Measurements from ENCODE around the gene MSN. TPM values are rescaled to one million over a fixed set of nuclear protein-coding genes. Genes with fewer than 3 reads are reported as not detected.
"Not testable (repeated sequence)": the region's sequence is repeated elsewhere in the genome, so short reads cannot be mapped to it uniquely, and the experiment has no call there.

The MSN gene
- total and polyA plus RNA-seq, 2 experiments from 2014 or later, result 268 to 281 TPM

DNA sequence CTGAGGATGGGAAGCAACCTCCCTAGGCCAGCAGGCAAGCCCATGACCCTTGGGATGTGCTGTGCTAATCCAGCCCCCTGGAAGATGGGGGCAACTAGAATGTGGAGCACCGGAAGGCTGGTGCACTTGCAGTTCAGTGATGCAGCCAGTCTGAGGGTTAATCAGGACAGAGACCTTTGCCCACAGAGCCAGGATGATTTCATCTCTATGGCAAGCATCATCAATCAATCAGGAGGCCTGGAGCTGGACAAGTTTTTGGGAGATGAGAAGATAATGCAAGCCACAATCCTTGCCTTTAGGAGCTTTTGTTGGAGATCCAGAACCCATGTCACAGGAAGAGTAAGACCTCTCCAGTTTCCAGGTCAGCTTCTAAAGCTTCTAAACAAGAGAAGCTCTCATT lies 15.4 kb upstream of the MSN start:
- H3K9me2 ChIP-seq (ENCODE audit: insufficient read depth), result no peaks in the 10 kb centered on the region
- no peaks in the 10 kb centered on the region for H3K79me2 ChIP-seq (ENCODE audit: insufficient read depth)
- no peak for DNase-seq
- H3K4me3 ChIP-seq, result no peak overlapping the region
- TF ChIP-seq EZH2phosphoT487 (IDR thresholded peaks at IDR 0.05; ENCODE audit: insufficient read depth, low read depth) (no peak), EZH2 (IDR thresholded peaks at IDR 0.05; ENCODE audit: insufficient read depth, poor library complexity, severe bottlenecking) (no peak)
- in situ Hi-C loops (cut with MboI), result no loop called here
- no peak overlapping the region for H3K27ac ChIP-seq
- H3K4me1 ChIP-seq (ENCODE audit: insufficient read depth), result no peaks in the 10 kb centered on the region
- H4K20me1 ChIP-seq (ENCODE audit: insufficient read depth), result no peaks in the 10 kb centered on the region
- H2AFZ ChIP-seq, result no peak overlapping the region
- no peak overlapping the region for H3K4me2 ChIP-seq (ENCODE audit: unreplicated experiment)
- no peaks in the 10 kb centered on the region for H3K27me3 ChIP-seq (replicated peaks; ENCODE audit: insufficient read depth)
- 86 to 100% methylated on average over 1 of the region's 1 CpG for WGBS, 2 experiments (ENCODE audit: low coverage in 1 of 2, low lambda C conversion rate in 2 of 2, missing lambda C conversion rate in 2 of 2)
- no peaks in the 10 kb centered on the region for H3K36me3 ChIP-seq (ENCODE audit: low read depth)
- no peaks in the 10 kb centered on the region for H3F3A ChIP-seq (ENCODE audit: insufficient read depth)
- no peaks in the 10 kb centered on the region for H3K9me3 ChIP-seq (ENCODE audit: low read depth)
- no peak overlapping the region for H3K9ac ChIP-seq

DNA sequence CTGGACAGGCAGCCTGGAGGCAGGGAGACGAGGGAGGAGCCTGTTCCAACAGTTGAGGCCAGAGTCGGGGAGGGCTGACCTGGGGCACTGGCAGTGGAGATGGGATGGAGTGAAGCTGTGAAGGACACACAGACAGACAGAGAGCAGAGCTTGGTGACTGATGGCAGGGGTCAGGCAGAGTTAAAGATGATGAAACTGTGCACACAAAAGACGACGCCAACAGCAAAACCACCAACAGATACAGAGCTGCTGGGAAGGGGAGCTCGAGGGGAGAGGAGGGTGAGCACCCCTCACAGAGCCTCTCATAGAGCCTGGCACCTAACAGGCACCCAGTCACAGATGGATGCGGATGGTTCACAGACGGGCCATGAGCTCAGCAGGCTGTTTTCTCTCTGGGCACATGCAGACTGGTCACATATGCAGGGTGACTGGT lies 10.4 kb upstream of the MSN start:
- H3K36me3 ChIP-seq (ENCODE audit: low read depth); H3K4me1 ChIP-seq (ENCODE audit: insufficient read depth); H3K9me2 ChIP-seq (ENCODE audit: insufficient read depth); H3K27ac ChIP-seq; H3K79me2 ChIP-seq (ENCODE audit: insufficient read depth); H3K9ac ChIP-seq; H4K20me1 ChIP-seq (ENCODE audit: insufficient read depth); H3K9me3 ChIP-seq (ENCODE audit: low read depth); H3K4me2 ChIP-seq (ENCODE audit: unreplicated experiment); H3K4me3 ChIP-seq; in situ Hi-C loops (cut with MboI); DNase-seq; H3F3A ChIP-seq (ENCODE audit: insufficient read depth); H2AFZ ChIP-seq; H3K27me3 ChIP-seq (replicated peaks; ENCODE audit: insufficient read depth): not testable (repeated sequence)
- WGBS, 2 experiments (ENCODE audit: low coverage in 1 of 2, low lambda C conversion rate in 2 of 2, missing lambda C conversion rate in 2 of 2), result 27 to 31% methylated on average over 3 to 4 of the region's 7 CpGs

DNA sequence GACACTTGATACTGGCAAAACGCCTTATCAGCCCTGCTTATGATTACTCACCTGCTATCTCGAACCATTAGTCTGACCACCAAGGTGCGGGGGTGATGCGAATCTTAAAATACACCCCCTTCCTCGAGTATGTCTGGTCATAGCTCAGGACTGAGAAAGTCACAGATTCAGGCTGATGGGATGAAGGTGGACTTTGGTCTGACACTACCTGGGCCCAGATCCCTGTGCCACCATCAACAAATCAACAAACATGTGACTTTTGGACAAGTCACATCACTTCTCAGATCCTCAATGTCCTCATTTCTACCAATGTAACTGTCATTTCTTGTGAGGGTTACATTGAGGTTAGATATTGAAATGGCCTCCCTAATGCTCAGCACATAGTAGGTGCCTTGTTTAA lies 9.8 kb upstream of the MSN start:
- in situ Hi-C loops (cut with MboI), result no loop called here
- no peaks in the 10 kb centered on the region for H3K36me3 ChIP-seq (ENCODE audit: low read depth)
- 89 to 97% methylated on average over 2 to 5 of the region's 5 CpGs for WGBS, 2 experiments (ENCODE audit: low coverage in 1 of 2, low lambda C conversion rate in 2 of 2, missing lambda C conversion rate in 2 of 2)
- H3K4me1 ChIP-seq (ENCODE audit: insufficient read depth), result no peaks in the 10 kb centered on the region
- H3K27me3 ChIP-seq (replicated peaks; ENCODE audit: insufficient read depth), result no peaks in the 10 kb centered on the region
- H3K4me3 ChIP-seq, result no peak overlapping the region
- H4K20me1 ChIP-seq (ENCODE audit: insufficient read depth), result no peaks in the 10 kb centered on the region
- no peaks in the 10 kb centered on the region for H3K9me3 ChIP-seq (ENCODE audit: low read depth)
- no peaks in the 10 kb centered on the region for H3F3A ChIP-seq (ENCODE audit: insufficient read depth)
- TF ChIP-seq EZH2phosphoT487 (IDR thresholded peaks at IDR 0.05; ENCODE audit: insufficient read depth, low read depth) (no peak), EZH2 (IDR thresholded peaks at IDR 0.05; ENCODE audit: insufficient read depth, poor library complexity, severe bottlenecking) (no peak)
- H2AFZ ChIP-seq, result no peak overlapping the region
- no peak for DNase-seq
- H3K79me2 ChIP-seq (ENCODE audit: insufficient read depth), result no peaks in the 10 kb centered on the region
- H3K27ac ChIP-seq, result no peak overlapping the region
- H3K9me2 ChIP-seq (ENCODE audit: insufficient read depth), result no peaks in the 10 kb centered on the region
- H3K4me2 ChIP-seq (ENCODE audit: unreplicated experiment), result no peak overlapping the region
- no peak overlapping the region for H3K9ac ChIP-seq

DNA sequence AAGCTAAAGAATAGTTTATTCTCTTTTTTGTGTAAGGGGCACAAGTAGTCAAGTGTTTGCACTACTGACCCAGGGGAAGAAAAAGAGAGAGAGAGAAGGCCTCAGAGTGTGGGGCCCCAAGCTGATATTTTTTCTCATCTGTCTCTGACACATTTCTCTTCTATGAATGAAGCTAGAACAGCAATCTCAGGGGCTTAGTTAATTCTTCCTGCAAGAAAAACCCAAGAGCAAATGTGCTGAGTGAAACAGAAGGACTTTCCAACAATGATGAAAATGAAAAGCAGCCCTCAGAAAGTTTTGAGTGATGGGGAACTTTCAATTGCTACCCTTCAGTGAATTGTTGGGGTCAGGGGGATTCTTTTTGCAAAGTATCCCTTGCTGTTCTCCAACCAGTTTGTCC lies 9.2 kb upstream of the MSN start:
- H3F3A ChIP-seq (ENCODE audit: insufficient read depth), result no peaks in the 10 kb centered on the region
- no peaks in the 10 kb centered on the region for H3K79me2 ChIP-seq (ENCODE audit: insufficient read depth)
- no peak overlapping the region for H3K4me3 ChIP-seq
- no peaks in the 10 kb centered on the region for H3K36me3 ChIP-seq (ENCODE audit: low read depth)
- H3K9me2 ChIP-seq (ENCODE audit: insufficient read depth), result no peaks in the 10 kb centered on the region
- H3K4me2 ChIP-seq (ENCODE audit: unreplicated experiment), result no peak overlapping the region
- no peak for DNase-seq
- no peak overlapping the region for H3K9ac ChIP-seq
- no peaks in the 10 kb centered on the region for H3K9me3 ChIP-seq (ENCODE audit: low read depth)
- TF ChIP-seq EZH2 (IDR thresholded peaks at IDR 0.05; ENCODE audit: insufficient read depth, poor library complexity, severe bottlenecking) (no peak), EZH2phosphoT487 (IDR thresholded peaks at IDR 0.05; ENCODE audit: insufficient read depth, low read depth) (no peak)
- no peaks in the 10 kb centered on the region for H4K20me1 ChIP-seq (ENCODE audit: insufficient read depth)
- H2AFZ ChIP-seq, result no peak overlapping the region
- no peaks in the 10 kb centered on the region for H3K27me3 ChIP-seq (replicated peaks; ENCODE audit: insufficient read depth)
- no peaks in the 10 kb centered on the region for H3K4me1 ChIP-seq (ENCODE audit: insufficient read depth)
- in situ Hi-C loops (cut with MboI), result no loop called here
- no peak overlapping the region for H3K27ac ChIP-seq

DNA sequence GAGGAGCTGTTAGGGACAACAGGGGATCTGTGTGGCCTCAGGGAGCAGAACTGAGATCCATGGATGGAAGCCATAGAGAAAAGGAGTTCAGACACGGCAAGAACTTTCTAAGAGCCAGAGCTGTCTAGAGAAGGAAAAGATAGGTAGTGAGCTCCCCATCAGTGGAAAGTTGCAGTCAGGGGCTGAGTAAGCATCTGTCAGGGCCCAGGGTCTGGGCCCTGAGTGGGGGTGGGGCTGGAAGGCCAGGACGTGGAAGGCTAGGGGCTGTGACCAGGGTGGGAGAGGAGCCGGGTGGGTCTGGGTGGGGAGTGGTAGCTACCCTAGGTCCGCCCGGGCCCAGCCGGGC lies 324 bp upstream of the MSN start:
- H3K79me2 ChIP-seq (ENCODE audit: insufficient read depth), result peaks cover 46% of the 10 kb centered on the region
- in situ Hi-C loops (cut with MboI), result no loop called here
- 0 out of 2 replicates have a peak, but pooled peaks cover 3% of the 10 kb centered on the region for H4K20me1 ChIP-seq (ENCODE audit: insufficient read depth)
- H3K36me3 ChIP-seq (ENCODE audit: low read depth), result no peaks in the 10 kb centered on the region
- WGBS, 2 experiments (ENCODE audit: low coverage in 1 of 2, low lambda C conversion rate in 2 of 2, missing lambda C conversion rate in 2 of 2), result 0% methylated on average over 1 of the region's 6 CpGs
- no peaks in the 10 kb centered on the region for H3K9me3 ChIP-seq (ENCODE audit: low read depth)
- no peak overlapping the region for H3K4me2 ChIP-seq (ENCODE audit: unreplicated experiment)
- no peak for TF ChIP-seq EZH2 (IDR thresholded peaks at IDR 0.05; ENCODE audit: insufficient read depth, poor library complexity, severe bottlenecking)
- TF ChIP-seq EZH2phosphoT487 (IDR thresholded peaks at IDR 0.05; ENCODE audit: insufficient read depth, low read depth), result no peak
- no peak for DNase-seq
- H3K9me2 ChIP-seq (ENCODE audit: insufficient read depth), result no peaks in the 10 kb centered on the region
- H3K4me3 ChIP-seq, result peak overlapping the region; percentile 93; the same call in 1 of the 2 replicates
- peaks cover 16% of the 10 kb centered on the region for H3F3A ChIP-seq (ENCODE audit: insufficient read depth)
- H3K27ac ChIP-seq, result peak overlapping the region; percentile 99
- H3K4me1 ChIP-seq (ENCODE audit: insufficient read depth), result peaks cover 19% of the 10 kb centered on the region; the same call in 1 of the 2 replicates
- H2AFZ ChIP-seq, result peak overlapping the region; percentile 73
- H3K9ac ChIP-seq, result peak overlapping the region; percentile 100
- H3K27me3 ChIP-seq (replicated peaks; ENCODE audit: insufficient read depth), result no peaks in the 10 kb centered on the region

Data from GM23248 (cell line).